Ramos (cell line): ENCODE data around the gene MAGT1.
"Not testable (repeated sequence)": the region's sequence is repeated elsewhere in the genome, so short reads cannot be mapped to it uniquely, and the experiment has no call there.

ENCODE experiments used
- in situ Hi-C: fragments of 300-500 bp; cut with MboI; formaldehyde crosslinking; loops from one replicate; pipeline ENCODE4 v1.14.3; 2022; ENCODE audit warnings: low sequenced_read_pairs; ENCODE audit not compliant: unreplicated experiment

MAGT1 gene

DNA sequence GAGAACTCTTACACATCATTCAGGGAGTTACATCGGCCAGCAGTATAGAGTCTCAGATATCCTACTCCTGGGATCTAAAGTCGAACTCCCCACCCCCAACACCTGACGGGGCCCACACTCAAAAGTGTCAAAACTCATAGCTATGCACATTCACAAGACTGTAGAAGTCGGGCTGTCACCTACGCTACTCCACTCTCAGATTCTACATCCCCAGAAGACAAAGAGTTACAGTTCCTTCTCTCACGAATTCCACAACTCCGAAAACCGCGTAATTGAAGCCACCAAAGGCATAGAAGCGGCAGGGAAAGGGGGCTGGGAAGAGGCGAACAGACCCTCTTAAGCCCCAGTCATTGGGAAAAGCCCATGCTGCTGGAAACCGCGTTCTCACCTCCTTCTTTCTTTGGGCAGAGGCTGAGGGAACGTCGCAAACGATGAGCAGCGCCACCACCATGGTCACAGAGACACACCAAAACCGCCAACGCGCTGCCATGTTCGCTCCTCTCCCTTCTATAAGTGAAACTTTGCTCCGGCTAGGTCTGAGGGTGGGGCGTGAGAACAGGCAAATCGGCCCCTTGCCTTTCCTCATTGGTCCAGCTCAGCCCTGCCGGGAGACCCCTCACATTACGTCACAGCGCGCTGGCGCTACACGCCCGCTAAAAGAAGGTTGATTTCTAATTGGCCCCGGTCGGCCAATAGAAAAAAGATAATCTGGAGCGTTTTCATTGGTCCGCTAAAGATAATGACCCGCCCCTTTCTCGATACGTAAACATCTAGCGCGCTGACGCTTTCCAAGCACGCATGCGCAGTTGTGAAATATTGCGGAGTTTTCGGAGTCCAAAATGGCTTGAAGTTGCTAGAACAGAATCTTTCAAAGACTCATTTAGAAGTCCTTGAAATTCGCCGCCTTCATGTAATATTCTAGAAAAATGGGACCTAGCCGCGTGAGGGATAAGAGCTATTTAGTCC, at the start of gene MAGT1:
Gene MAGT1 (minus strand): TSS at position 515 of the 966 bp plus-strand sequence. CDS start 25 bp downstream, at position 490.
- in situ Hi-C loops: no loop called here

DNA sequence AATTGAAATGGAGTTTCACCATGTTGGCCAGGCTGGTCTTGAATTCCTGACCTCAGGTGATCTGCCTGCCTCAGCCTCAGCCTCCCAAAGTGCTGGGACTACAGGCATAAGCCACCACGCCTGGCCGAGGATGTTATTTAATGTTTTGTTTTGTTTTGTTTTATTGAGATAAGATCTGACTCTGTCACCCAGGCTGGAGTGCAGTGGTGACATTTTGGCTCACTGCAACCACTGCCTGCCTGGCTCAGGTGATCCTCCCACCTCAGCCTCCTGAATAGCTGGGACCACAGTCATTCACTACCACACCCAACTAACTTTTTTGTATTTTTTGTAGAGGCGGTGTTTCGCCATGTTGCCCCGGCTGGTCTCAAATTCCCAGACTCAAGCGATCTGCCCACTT, 49.8 kb upstream of the MAGT1 start:
- in situ Hi-C loops: not testable (repeated sequence)

DNA sequence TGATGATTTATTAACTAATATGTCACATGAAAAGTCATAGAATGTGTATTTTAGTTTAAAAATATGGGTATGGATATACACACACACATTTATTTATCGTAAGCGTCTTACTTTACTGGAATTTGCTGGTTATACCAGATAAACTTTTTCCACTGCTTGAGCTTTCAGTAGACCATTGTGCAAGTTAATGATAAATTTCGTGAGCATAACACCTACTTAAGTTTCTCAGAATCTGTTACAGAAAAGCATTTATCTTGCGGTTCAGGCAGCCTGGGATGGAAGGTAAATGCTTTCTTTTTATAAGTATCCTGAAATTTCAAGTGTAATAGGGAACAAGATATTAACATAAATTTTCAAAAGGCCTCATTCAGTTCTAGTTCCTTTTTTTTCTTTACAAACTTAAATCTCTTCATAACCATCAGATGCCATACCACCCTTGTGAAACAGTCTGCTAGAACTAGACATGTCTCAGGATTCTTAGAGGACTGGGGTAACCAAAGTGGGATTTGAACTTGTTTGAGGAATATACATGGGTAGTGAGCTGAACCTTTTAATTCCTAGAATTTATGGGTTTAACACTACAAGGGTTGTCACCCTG, 42.9 kb upstream of the MAGT1 start:
- in situ Hi-C loops: no loop called here

DNA sequence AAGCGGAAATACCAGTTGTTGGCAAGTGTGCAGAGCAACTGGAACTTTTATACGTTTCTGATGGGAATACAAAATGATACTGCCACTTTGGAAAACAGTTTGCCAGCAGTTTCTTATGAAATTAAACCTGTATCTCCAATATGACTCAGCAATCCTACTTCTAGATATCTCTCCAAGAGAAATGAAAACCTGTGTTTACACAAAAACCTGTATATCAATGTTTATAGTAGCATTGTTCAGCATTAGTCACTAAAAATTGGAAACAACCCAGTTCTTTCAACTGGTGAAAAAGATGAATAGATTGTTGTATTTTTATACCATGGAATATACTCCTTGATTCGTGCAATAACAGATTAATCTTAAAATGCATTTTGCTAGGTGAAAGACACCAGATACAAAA, 42.1 kb upstream of the MAGT1 start:
- in situ Hi-C loops: no loop called here

DNA sequence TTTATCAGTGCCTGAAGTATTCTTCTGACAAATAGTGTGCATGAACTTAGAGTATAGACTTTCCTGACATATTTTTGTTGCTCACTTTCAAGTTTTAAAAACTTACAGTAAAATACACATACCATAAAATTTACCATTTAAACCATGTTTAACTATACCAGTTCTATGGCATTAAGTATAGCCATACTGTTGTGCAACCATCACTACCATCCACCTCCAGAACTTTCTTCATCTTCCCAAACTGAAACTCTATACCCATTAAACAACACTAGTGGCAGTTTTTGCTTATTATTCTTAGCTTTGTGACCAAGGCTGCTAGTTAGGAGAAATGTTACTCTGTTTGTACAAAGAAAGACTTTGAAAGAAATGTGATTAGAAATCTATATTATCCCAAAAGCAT, 41.1 kb upstream of the MAGT1 start:
- in situ Hi-C loops: no loop called here

DNA sequence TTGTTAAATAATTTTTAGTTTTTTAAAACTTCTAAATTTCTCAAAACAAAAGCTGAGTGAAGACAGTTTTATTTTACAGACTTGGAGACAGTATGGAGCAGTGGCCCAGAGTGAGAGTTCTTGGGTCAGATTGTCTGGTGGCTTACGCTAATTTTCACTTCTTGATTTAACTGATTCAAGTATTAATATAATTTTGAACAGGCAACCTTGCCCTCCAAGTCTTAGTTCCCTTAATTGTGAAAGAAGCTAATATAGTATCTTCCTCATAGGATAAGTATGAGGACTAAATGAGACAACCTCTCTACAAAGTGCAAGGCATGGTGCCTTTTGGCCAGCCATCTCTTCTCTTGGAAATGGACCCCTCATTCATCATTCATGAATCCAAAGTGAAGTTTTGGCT, 40.7 kb upstream of the MAGT1 start:
- in situ Hi-C loops: no loop called here

DNA sequence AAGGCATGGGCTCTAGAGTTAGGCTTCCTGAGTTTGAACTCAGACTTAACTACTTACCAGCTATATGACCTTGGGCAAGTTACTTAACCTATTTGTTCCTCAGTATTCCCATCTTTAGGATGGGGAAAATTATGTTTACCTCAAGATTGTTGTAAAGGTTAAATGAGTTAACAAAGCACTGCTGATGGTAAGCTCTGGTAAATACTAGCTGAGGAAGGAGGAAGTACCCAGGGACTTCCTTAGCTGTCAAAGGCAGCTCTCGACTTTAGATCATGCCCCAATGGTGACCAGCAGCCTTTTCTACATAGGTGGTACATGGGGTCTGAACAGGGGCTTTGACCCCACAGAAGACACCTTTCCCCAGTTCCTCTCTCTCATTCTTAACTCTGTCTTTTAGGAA, 35.3 kb upstream of the MAGT1 start:
- in situ Hi-C loops: no loop called here

DNA sequence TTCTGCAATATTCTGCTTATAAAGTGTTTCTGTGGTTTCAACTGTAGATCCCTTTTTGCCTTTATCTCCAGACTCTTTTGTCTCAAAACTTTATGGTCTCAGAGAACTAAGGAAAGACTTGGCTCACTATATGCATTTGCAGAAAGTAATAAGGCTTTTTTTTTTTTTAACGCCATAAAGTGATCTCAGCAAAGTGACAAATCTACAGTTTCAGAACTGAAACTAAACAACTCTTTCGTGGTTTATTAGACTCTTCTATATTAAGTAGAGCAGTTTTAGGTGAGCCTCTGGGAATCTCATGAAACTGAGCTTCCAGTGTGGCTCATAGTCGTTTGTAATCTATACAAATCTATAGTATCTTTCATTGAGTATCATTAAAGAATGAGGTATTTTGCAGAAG, 30.5 kb upstream of the MAGT1 start:
- in situ Hi-C loops: no loop called here

DNA sequence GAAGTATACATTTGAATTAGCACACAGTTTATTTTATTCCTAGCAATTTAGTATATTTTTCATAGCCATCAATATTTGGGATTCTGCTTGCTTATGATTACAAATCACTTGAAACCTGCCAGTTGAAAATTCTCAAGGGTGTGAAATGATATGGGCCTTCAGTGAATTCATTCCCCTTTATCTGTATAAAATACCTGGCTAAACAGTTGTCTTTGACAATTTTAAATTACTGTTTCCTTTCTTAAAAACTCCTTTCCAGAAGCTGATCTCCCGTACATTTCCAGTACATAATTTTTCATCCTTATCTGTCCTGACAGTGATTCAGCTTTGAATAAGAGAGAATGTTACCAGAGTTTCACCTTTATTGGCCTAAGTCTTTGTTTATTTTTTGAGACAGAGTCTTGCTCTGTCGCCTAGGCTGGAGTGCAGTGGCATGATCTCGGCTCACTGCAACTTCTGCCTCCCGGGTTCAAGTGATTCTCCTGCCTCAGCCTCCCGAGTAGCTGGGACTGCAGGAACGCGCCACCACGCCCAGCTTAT, 29.2 kb upstream of the MAGT1 start:
- in situ Hi-C loops: loop anchor here (25.0 kb wide), 1 partner anchor 188 kb away; the partner anchor contains the start of gene PGK1

DNA sequence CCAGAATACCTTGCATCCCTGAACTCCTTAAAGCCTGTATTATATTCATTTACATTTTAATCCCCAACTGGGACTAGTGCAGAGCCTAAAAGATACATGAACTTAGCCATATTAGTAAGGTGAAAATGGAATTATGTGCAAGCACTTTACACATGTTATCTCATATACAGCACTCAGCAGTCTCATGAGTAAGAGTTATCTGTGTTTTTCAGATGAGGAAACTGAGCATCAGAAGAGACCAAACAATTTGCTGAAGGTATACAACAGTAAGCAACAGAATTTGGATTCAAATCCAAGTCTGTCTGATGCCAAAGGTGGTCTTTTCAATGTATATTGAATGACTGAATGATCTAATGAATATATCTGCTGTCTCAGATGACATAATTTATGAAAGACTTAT, 27.6 kb upstream of the MAGT1 start:
- in situ Hi-C loops: loop anchor here (25.0 kb wide), 1 partner anchor 190 kb away; the partner anchor contains the start of gene PGK1

DNA sequence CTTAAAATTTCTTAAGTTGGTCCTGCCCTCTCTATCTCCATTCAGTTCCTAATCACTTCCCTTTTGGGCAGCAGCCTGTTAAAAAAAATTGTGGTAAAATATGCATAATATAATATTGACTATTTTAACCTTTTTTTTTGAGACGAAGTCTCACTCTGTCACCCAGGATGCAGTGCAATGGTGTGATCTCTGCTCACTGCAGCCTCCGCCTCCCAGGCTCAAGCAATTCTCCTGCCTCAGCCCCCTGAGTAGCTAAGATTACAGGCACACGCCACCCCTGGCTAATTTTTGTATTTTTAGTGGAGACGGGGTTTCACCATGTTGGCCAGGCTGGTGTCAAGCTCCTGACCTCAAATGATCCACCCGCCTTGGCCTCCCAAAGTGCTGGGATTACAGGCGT, 24.1 kb upstream of the MAGT1 start:
- in situ Hi-C loops: loop anchor here (25.0 kb wide), 1 partner anchor 193 kb away; the partner anchor contains the start of gene PGK1

DNA sequence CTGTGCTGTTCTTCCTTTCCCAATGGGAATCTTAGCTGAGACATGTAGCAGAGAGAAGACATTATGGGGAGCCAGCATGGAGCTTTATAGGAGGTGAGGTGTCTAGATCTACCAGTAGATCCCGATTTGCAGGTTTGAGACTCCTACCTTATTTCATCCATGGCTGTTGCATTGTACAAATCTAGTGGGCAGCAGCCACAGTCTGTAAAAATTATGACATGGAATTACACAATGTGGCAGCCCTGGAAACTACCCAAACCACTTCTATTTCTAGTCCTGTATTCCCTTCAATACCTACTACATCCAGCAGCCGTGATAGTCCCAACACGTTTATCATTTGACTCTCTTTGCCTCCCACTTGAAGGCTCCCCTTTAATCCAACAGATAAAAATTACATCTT, 23.3 kb upstream of the MAGT1 start:
- in situ Hi-C loops: loop anchor here (25.0 kb wide), 1 partner anchor 194 kb away; the partner anchor contains the start of gene PGK1

DNA sequence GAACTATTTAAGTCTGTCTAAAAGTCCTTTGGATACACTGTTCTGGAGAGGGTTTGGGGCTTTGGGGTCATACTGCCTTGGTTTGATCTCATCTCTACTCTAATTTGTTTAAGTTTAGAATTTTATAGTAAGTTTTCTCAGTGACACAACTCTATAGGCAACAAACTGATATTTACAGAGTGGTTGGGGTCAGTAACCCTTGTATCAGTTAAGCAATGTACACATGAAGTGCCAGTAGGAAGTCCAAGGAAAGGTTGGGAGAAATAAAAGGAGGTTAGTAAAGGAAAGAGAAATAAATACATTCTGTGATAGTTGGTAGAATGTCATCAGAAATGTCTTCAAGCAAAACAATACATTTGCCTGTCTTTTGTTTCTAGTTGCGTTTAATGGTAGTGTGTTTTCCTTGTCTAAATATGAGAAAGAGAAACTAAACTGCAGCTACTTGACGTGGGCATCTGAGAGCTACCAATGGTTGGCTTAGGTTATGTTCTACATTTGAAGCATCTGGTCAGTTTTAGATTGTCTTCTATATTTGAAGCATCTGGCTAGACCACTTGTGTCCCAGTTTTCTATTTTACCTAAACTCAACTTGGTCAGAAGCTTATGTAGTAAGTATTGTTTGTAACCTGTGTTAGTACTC, 22.2 kb upstream of the MAGT1 start:
- in situ Hi-C loops: loop anchor here (25.0 kb wide), 1 partner anchor 195 kb away; the partner anchor contains the start of gene PGK1

DNA sequence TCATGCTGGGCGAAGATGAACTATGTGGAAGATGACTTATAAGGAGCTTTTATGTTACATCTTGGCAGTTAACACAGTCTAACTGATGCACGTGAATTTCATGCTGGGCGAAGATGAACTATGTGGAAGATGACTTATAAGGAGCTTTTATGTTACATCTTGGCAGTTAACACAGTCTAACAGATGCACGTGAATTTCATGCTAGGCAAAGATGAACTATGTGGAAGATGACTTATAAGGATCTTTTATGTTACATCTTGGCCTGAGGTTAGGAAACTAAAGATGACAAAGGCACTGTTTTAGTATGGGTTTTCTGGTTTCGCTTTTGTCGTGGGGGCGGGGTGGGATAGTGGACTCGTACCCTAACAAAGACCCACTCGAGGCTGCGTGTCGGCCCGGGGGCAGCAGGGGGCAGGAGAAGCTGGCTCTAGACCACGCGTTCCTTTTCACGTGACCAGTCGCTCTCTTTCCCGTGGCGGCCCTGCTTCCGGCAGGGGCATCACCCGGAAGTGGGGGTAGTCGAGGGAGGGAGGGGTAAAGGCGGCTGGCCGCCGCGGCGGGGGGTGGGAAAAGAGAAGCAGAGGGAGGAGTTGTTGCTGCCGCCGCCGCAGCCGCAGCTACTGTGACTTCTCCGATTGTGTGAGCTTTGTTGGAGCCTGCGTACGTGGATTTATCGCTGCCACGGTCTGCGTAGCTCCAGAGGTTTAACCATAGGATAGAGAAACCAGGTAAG, 15.0 kb upstream of the MAGT1 start, which contains the start of gene ATP7A:
Gene ATP7A (plus strand): TSS at position 586 of the 733 bp plus-strand sequence. CDS start 60,949 bp downstream, outside the sequence.
- in situ Hi-C loops: loop anchor here (25.0 kb wide), 1 partner anchor 202 kb away; the partner anchor contains the start of gene PGK1

DNA sequence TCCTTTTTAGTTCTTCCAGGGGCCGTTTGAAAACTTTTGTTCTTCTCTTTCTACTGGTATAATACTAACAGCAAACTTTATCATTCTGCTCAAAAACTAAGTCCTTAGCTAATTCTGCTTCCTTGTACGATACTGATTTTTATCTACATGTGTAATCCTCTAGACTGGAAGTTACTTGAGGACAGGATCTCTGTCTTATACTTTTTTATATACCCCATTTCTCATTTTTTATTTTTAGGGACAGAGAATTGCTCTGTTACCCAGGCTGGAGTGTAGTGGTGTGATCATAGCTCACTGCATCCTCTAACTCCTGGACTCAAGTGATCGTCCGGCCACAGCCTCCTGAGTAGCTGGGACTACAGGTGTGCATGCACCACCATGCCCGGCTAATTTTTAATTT, 6.3 kb upstream of the MAGT1 start:
- in situ Hi-C loops: loop anchor here (25.0 kb wide), 1 partner anchor 211 kb away; the partner anchor contains the start of gene PGK1

DNA sequence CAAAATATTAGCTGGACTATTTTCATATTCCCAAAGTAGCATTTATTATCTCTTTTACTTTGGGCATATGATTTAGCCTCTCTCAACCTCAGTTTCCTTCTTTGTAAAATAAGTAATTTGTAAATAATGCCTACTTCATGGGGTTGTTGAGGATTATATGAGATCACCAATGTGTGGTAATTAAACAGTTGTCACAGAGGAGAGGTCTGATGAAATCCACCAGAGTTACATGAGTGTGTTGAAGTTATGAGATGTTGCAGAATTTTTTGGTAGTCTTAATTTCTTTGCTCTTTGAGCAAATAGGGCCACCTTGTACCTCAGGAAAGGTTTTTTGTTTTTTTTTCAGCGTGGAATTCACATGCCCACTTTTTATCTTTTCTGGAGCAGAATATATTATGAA, 5.5 kb upstream of the MAGT1 start:
- in situ Hi-C loops: loop anchor here (25.0 kb wide), 1 partner anchor 212 kb away; the partner anchor contains the start of gene PGK1

DNA sequence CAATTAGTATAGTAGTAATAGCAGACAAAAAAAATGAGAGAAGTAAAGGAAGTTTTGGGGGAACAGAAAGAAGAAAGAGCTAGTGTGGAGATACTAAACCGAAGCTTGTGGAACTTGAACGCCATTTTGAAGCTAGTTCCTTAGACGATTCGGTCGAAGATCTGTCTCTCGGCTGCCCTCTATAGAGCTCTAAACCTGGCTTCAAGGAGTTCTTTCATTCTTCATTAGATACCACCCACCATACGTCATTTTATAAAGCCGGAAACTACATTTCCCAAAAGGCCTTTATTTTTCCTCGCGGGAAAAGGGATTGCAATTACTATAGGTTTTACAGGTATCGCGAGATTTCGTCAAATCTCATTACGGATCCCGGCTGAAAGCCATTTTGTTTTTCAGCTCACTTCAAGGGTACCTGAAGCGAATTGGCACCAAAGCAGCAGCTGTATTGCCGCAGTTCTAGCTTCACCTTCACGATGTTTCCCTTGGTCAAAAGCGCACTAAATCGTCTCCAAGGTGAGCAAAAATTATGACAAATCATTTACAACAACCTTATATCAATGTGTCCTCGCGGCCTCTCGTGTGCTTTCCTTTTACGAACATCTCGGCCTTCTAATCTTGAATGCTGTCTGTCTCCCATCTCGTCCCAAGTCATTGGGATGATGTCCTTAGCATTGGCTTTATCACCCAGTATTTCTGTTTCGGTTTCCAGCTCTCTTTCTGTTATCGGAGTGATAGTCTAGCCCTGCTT, 4.0 kb upstream of the MAGT1 start, which contains the start of gene COX7B:
Gene COX7B (plus strand): TSS at position 388 of the 748 bp plus-strand sequence. CDS start 86 bp downstream, at position 474.
- in situ Hi-C loops: no loop called here

DNA sequence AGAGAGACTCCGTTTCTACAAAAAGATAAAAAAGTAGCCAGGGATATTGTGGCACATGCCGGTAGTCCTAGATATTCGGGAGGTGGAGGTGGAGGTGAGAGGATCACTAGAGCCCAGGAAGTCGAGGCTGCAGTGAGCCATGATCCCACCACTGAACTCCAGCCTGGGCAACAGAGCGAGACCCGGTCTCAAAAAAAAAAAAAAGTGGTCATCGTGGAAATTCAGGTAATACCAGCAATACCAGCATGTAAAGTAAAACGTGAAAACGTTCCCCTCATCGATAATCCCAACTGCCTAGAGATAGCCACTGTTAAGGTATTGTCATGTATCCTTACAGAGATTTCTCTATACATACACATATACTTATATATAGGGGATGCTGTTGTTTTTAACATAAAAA, 1.5 kb downstream of the MAGT1 start:
- in situ Hi-C loops: no loop called here

DNA sequence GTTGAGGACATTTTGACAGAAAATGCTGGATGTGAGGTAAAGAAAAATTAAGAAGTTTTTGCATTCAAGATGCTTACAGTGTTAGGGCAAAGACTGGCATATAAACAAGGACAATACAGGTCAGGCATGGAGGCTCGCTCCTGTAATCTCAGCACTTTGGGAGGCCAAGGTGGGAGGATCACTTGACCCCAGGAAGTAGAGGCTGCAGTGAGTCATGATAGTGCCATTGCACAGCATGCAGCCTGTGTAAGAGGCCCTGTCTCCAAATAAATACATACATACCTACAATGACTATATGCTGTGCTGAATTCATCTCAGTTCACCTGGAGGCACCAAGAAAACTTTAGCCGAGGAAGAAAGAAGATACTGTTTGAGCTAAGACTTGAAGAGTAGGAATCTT, 2.3 kb downstream of the MAGT1 start:
- in situ Hi-C loops: no loop called here
